T-helper 9 cell (primary cell): ENCODE measurements around the gene BCL2.
"Not testable (repeated sequence)": the region's sequence is repeated elsewhere in the genome, so short reads cannot be mapped to it uniquely, and the experiment has no call there.

Experiments used
- DNase-seq: peaks from one replicate; pipeline ENCODE4 v3.0.0-alpha.2; 2020
- total RNA-seq, 2 donors: gene quantifications; one replicate each; lab custom pipeline; 2026; lab: John Stamatoyannopoulos, UW

Gene BCL2
- total RNA-seq, result 269 to 524 reads per million in 2 donors

- DNase-seq, result no peak
These were observed at the start of gene BCL2 for GRCh38 chr18:63319383-63320122. Gene BCL2 (minus strand): TSS chr18:63319769.

DNA sequence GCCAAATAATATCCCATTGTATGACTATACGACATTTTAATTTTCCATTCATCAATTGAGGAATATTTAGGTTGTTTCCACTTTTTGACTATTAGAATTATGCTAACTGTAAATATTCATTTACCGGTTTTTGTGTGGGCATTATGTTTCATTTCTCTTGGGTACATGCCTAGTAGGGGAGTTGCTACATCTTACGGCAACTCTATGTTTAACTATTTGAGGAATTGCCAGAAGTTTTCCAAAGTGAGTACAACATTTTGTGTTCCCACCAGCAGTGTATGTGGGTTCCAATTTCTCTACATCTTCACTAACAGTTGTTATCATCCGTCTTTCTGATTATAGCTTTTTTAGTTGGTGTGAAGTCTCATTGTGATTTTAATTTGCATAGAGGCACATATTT, 49.0 kb upstream of the BCL2 start:
- no peak for DNase-seq

DNA sequence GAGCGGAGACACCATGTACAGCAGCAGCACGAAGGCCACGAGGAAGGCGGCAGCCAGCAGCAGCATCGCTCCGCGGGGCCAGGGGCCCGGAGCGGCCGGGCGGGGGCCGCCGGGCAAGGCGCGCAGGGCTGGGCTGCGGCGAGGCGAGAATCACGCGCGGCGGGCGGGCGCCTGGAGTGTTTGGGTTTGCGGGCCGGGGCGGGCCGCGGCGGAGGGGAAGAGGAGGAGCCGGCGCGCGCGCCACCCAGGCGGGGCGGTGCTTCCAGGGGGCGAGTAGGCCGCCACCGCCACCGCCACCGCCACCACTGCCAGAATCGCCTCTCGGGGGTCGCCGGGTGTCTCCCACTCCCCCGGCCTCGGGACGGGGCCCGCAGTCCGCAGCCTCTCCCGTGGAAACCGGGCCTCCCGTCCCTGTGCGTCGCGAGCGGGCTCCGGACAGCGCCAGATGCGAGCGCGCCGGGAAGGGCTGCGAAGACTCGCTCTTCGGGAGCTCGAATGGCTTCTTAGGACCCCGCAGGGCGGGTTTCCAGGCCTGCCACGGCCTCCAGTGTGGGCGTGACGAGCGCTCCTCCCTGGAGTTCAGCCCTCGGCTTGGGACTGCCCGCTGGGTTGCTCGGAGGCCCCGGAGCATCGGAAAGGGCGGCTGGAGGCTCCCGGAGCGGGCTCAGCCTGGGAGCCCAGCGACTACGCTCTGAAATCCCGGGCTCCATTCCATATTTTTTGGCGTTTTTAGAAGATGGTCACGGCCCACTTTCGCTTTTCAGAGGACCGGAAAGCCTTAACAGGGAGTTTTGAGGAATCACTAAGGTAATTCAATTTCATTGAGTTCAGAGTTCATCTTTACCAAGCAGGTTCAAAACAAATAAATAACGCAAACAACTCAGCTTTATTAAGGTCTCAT, 47.7 kb upstream of the BCL2 start, which contains the start of gene KDSR:
KDSR (minus strand) TSS at position 154 of the 901 bp plus-strand sequence; CDS start at position 66, 88 bp downstream.
- peak; percentile 75 for DNase-seq

DNA sequence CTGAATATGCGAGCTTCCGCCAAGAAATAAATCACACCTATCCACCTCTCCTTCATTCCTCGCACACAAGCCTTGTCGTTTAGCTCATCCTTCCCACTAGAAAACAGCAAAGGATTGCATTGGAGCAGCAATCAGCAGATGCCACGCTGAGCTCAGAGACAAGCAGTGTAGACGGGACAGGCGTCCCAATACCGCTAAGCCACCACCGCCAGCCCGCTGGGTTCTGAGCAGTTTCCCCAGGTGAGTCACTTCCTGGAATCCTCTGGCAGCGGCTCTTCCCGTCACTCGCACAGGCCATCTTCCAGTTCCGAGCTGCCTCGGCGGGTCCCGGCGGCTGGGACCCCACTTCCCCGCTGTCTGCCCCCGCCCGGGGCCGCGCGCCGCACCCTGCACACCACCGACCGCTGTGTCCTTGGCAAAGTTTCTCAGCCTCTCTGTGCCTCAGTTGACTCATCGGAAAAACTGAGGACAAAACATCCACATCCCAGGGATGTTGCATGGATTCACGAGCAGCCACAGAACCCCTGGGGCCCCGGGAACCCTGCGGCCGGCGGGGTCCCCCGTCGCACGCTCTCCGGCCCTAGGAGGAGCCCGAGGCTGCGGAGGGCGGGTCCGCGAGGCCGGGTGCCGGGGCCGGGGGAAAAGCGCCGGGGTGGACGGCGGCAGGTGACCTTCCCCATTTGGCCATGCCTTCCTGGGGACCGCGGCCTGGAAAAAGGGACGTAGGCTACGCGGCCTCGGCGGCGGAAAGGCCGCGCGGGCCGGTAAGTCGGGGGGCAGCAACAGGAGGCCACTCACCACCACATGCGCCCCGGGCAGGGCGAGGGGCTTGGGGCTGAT, 46.9 kb upstream of the BCL2 start:
- DNase-seq, result peak; percentile 64

- no peak for DNase-seq
These were observed 46.3 kb upstream of the BCL2 start for GRCh38 chr18:63365876-63366212.

- DNase-seq, result peak; percentile 27
These were observed 44.4 kb upstream of the BCL2 start for GRCh38 chr18:63363951-63364350.

DNA sequence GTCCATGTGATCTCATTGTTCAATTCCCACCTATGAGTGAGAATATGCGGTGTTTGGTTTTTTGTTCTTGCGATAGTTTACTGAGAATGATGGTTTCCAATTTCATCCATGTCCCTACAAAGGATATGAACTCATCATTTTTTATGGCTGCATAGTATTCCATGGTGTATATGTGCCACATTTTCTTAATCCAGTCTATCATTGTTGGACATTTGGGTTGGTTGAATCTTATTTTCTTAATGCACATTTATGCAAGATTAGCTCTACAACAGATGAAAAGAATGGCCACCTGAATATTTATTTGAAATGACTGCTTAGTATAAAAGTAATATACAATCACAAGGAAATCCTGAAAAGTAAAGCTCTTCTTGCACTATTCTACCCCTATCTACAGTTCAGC, 43.9 kb upstream of the BCL2 start:
- DNase-seq, result not testable (repeated sequence)

GRCh38 chr18:63356272-63356896, 36.8 kb upstream of the BCL2 start:
- DNase-seq, result no peak

DNA sequence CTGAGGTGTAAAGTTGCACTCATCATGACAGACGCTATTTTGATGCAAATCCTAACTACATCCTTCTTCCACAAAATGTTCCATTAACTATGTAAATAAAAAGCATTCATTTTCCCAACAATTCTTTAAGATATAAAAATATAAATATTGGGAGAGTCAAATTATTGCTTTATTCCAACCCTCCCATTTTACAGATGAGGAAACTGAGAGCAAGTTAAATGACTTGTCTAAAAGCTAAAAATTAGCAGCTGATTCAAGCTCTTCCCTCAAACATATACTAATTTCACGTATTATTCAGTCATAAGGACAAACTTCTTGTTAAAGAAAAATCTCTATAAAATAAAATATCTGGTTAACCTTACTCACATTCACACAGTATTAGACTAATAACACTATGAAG, 30.7 kb upstream of the BCL2 start:
- DNase-seq, result no peak

DNA sequence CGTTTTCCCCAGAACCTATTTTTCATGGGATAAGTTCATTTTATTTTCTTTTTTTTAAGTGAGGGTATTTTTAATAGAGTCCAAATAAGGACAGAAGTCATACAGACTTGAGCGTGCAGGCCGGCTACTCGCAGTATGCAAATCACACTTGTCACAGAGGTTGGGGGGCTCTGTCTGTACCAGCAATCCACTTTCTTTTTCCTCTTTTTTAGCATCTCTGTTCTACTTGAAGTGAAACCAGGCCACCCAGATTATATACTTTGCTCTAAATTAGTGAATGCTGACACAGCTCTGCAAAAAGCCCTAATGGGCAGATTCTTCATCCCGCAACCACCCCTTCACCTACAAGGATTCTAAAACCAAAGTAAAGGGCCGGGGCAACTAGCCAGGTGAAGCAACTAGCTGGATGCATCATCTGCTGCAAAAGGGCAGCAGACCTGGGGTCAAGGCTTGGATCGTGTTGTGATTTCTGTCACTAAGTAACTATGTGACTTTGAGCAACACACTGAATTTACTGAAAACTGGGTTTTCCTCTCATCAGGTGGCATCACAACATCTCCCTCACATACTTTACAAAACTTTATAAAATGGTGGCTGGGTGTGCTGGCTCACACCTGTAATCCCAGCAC, 29.1 kb upstream of the BCL2 start:
- no peak for DNase-seq

GRCh38 chr18:63346480-63347183, 27.1 kb upstream of the BCL2 start:
- no peak for DNase-seq

GRCh38 chr18:63346031-63346430, 26.5 kb upstream of the BCL2 start:
- no peak for DNase-seq

DNA sequence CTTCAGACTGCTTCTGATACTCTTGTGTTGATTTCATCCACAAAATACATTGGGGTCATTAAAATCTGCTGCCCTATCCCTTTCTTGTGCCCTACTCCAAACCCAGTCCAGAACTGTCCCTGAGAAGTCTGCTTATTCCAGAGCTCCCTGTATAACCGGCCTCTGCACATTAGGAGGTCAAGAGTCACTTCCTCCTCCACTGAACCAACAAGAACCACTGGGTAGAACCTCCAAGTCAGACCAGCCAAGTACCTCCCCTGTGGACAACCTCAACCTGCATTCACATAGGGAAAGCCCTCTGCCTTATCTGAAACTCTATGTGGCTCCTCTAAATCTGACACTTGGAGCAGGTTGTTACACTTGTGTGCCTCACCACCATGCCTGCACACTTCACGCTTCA, 25.3 kb upstream of the BCL2 start:
- no peak for DNase-seq

DNA sequence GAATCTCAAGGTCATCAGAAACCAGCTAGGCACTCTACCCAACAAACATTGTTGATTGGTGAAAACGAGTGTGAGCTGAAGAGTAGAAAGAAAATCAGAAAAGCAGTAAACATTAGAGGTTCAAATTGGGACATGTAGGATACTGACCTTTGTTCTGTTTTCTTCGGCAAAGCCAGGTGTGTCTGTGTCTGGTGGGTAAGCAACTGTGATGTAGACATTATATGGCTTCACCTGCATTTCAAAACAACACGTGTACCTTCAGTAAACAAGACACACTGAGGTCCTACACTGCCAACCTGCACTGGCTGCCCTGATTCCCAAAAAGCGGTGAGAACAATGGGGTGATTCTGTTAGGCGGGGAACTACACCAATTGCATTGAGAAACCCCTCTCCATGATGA, 24.7 kb upstream of the BCL2 start:
- no peak for DNase-seq

DNA sequence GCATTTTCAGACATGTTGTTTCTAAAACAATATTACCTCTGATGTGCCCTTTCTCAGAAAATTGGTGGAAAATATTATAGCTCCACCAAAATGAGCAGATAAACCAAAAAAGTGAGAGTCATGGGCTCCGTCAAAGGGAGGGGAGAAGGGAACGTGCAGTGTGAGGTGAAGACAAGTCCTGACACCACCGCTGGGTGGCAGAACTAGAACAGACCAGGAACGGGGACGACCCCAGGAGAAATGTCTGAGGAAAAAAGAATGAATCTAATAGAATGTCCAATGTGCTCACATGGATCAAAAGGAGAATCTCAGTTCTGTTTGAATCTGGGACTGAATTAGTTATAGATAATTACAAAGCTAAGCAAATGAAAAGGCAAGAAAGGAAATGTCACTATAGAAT, 22.6 kb upstream of the BCL2 start:
- no peak for DNase-seq

DNA sequence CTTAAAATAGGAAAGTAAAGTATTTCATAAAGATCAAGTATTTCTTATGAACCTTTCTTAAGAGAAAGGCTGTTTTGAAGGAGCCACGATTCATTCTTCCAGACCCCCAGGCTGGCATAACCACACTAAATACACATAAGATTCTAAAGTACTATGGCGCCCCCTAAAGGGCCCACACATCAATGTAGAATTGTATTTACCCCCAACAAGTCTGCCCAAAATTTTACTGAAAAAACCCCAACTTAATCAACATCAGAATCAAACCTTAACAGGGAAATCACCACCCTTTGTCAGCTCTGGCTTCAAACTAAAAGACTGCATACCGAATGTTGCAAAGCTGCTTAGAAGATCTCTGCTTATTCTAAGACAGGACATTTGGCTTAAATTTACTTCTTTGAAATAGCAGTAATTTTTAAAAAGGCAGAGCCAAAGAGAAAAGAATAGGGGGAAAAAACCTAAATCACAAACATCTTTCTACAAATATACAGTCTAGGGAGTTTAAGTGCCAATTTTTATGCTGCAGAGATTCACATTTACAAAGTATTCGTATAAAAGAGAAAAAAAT, 20.4 kb upstream of the BCL2 start:
- peak; percentile 29 for DNase-seq

GRCh38 chr18:63336366-63337099, 17.0 kb upstream of the BCL2 start:
- DNase-seq, result no peak

DNA sequence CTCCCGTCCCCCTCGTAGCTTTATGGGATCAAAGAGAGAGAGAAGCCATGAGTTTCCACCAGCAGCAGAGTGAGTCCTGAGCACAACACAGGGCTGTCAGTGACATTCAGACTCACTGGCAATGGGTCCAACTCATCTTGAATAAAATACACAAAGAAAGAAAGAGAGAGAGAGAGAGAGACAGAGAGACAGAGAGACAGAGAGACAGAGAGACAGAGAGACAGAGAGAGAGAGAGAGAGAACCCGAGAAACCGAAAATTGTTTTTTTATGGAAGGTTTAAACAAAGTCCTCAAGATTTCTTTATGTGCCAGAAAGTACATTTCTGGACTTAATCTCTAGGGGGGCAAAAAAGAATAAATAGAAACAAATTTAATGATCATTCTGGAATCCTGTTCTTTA, 11.5 kb upstream of the BCL2 start:
- DNase-seq, result no peak

DNA sequence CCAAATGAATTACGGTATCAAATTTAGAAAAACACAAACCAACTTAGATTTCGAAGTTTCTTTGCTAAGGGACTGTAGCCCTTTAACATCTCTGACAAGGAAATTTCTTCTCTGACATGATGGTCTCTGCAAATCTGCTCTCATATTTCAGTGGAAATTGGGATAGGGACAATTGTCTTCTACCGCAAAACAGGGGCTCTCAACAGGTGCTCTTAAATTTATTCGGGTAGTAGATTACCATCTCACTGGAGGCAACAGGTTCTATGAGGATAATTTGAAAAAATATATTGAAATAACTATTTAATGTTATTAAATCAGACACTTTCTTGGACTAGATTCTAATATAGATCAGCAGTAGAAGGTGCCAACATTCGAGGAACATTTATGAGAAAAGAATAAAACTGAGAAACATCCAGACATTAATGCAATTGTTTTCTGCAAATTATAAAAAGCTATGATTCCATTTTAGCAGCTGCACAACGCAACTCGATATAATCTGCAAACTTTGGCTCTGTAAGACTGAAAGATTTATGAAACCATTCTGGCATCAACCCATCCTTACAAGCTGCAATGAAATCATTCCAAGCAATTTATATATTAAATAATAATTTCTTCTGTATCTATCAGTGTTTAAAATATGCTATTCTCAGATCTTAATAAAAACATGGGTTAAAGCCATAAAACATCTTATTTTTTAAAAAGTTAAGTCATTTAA, 10.0 kb upstream of the BCL2 start:
- no peak for DNase-seq

DNA sequence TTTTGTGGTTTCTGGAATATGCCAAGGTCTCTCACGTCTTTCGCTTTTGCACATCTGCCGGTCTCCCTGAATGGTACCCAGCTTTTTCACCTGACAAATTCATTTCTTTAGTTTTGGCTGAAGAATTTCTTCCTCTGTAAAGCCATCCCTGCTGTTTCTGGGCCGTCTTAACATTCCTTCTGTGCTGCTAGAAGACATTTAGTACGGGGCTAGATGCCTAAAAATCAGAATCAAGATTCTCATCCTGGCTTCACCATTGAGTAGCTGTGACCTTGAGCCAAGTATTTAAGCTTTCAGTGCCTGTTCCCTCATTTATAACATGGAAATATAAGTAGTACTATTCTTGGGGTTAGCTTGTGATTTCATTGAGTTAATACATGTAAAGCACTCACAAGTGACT, 6.4 kb upstream of the BCL2 start:
- no peak for DNase-seq
